GM10847 (cell line): Measurements from ENCODE around the gene GNA14.

Source experiments
- POLR2A ChIP-seq: IDR thresholded peaks from 2 replicates; pipeline ENCODE4 v1.6.1; 2011; ENCODE audit not compliant: insufficient read length; ENCODE audit errors: extremely low read depth

Gene GNA14

DNA sequence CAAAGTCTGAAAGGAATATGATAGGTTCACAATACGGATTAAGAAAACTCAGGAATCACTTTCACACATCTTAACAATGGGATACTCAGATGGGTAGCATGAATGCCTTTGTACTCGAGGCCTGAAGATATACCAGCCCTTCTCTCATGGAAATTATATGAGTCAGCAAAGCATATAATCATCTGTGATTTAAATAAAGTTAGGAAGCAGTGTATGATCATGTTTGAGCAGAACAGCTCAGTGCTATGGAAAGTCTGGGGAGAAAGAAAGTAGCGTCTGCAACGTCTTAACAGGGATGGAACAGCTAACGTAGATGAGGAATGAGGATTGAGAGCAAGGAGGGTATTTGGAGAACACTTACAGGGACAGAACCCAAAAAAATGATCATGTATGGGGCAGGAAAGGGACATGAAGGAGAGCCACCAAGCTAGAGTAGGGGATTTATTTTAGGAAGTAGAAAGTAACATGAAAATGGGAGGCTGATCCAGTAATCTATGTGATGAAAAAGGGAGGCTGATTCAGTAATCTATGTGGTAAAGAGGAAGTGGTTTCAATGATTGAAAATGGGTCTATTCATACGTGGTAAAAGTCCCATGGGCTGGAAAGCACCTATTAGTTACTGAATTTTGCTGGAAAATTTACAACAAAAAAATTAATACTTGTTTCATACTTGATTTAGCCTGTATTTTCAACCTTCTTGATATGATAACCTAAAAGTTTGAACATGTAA, 85.9 kb downstream of the GNA14 start:
- no peak for TF ChIP-seq POLR2A

DNA sequence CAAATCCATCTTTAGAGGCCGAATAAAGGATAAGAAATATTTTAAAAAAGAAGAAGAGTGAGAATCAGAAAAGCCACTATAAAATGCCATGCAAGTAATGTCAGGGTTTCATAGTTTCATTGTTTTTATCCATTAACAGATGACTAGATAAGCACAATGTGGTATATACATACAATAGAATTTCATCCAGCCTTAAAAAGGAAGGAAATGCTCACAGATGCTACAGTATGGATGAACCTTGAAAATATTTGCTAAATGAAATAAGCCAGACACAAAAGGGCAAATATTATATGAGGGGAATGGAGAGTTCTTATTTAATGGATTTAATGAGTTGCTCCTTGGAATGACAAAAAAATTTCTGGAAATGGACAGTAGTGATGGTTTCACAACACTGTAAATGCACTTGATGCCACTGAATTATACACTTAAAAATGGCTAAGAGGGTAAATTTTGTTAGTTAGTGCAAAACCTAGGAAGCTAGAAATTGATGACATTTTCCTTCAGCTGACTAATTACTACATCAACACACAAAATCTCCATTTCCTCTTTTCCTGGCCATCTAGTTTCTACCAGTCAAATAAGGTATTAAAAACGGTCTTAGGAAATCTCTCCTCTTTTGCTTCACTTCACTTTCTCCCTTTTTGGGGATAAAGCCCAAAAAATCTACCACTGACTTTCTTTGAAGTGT, 86.6 kb downstream of the GNA14 start:
- TF ChIP-seq POLR2A = no peak

DNA sequence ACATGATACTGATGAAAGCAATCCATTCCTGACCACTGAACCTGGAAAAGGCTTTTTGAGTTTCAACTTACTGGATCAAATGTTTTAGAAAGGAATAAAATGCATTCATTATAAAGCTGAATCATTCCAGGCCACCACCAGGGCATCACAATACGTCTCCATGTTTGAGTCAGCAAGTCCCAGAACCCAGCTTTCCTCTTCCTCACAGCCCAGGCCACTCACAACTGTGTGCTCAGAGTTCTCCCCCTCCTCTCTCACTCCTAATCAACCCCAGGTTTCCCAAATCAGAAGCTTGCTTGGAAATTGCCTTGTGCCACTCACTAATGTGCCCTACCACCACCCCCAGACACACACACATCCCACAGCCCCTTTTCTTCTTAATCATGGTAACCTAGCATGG, 91.7 kb downstream of the GNA14 start:
- TF ChIP-seq POLR2A = no peak

DNA sequence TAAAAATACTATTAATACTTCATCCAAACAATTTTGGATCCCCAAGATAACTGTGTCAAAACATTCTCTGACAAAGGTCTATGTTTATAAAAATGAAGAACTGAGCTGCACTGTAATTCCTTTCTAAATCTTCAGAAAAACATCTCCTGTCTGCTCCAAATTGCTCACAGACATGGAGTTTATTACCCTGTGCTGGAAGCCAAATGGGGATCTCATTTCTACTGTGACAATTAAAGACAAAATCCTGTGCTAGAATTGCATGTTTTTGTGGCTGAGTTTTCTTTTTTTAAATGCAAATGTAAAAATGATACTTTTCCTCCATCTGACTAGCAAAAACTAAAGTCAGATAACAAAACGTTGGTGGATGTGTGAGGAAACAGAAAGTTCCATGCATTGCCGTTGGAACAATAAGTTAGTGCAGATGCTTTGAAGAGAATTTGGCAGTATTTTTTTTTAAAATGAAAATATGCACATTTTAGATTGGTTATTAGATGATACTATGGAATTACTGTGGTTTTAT, 93.5 kb downstream of the GNA14 start:
- no peak for TF ChIP-seq POLR2A

DNA sequence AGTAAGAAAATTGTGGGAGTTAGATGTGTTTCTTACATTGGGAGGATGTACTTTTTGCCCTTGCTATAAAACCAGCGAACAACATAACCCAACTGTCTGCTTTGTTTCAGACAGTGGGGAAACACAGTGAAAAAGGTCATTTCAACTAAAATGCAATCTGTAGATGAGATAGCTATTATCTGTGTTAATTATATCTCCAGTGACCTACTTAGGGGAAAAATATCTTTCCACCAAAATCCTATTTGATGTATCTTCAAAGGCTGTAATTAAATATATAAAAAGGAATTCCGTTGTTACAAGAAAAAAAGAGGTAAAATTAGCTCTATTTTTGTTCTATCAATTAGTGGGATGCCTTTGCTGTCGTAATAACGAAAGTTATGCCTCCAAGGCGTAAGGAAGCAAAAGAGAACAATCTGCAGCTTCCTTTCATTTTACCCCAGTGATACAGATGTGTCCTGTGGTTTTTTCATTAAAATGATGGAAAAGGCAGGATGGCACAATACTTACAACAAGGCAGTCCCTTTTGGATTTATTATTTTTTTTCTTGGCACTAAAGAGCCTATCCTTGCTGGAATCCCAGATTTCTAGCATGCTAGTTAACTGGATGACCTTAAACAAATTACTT, 100.9 kb downstream of the GNA14 start:
- TF ChIP-seq POLR2A = no peak

DNA sequence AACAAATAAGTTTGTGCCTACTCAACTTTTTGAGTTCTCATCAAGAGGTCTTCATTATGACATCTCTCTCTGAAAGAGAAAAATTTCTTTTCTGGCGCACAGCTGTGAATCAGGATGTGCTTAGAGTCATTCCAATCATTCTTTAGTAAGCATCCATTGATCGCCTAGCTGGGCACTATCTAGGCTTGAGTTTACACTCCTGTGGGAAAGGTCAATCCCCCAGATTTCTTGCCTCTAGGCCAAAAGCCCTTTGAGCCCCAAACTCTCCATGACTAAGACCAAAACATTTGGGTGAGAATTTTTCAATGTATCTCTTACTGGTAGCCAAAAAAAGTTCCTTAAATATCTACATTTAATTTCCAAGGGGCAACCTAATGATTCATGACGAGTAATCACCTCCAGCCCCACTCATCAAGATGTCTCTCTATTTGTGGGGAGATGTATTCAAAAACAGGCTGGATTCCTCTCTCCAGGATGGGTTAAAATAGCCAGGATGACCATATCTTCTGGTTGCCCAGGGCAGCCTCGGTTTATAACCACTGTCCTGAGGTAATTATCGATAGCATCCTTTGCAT, 101.7 kb downstream of the GNA14 start:
- TF ChIP-seq POLR2A = no peak

DNA sequence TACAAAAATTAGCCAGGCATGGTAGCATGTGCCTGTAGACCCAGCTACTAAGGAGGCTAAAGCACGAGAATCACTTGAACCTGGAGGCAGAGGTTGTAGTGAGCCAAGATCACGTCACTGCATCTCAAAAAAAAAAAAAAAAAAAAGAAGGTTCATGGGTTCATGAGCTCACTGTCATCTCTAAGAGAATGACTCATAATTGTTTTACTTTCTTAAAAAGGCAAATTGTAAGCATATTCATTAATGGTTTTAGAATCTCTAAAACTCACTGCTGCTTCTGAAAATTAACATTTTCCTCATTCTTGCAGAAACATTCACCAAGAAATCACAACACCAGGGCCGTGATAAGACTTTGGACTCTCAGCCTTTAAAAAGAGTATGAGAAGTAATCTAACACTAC, 103.6 kb downstream of the GNA14 start:
- no peak for TF ChIP-seq POLR2A

DNA sequence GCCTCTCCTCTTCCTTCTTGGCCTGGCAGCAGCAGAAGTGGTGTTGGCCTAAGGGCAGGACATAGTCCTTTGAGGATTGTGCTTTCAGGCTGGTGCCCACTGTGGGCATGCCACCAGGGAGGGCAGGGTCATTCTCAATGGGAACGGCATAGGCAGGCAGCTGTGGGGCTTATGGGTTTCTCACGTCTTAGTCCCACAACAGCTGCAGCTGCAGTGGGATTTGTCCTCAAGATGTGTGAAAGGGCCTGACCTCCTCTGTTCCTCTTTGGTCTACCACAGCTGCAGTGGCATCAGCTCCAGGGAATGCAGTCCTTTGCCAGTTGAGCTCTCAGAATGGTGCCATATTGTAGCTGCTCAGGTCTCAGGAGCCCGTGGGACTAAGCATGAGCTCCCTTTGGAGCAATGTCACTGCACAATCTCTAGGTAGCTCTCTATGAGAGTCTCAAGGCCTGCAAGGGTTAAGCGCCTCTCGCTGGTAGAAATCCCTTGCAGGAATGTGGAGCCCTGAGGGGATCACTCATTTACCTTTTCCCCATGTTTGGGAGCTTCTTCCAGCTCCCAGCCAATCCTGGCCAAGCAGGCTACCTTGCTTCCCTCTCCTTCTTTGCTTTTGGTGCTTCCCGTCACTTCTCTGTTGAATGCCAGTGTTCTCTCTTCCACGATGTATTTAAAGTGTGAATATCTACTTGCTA, 104.8 kb downstream of the GNA14 start:
- TF ChIP-seq POLR2A = no peak

DNA sequence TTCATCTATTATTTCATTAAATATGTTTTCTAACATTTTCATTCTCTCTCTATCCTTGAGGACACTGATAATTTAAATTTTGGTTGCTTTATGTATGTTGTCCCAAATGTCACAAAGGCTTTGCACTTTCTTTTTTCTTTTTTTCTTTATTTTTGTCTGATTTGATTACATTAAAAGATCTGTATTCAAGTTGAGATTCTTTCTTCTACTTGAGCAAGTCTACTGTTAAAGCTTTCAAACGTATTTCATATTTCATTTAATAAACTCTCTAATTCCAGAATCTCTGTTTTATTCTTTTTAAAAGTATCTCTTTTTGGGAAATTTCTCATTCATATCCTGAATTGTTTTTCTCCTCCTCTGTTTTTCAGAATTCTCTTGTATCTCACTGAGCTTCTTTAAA, 106.5 kb downstream of the GNA14 start:
- TF ChIP-seq POLR2A = no peak

DNA sequence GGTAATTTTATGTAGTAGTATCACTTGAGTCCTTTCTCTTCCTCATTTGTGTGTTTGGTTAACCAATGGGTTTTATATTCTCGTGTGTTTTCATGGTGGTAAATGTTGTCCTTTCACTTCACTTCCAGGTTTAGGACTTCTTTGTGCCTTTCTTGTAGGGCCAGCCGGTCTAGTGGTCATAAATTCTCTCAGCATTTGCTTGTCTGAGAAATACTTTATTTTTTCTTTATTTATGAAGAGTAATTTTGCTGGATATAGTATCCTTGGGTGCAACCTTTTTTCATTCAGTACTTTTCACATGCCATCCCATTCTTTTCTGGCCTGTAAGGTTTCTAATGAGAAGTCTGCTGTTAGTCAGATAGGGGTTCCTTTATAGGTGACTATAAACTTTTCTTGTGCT, 107.1 kb downstream of the GNA14 start:
- no peak for TF ChIP-seq POLR2A

DNA sequence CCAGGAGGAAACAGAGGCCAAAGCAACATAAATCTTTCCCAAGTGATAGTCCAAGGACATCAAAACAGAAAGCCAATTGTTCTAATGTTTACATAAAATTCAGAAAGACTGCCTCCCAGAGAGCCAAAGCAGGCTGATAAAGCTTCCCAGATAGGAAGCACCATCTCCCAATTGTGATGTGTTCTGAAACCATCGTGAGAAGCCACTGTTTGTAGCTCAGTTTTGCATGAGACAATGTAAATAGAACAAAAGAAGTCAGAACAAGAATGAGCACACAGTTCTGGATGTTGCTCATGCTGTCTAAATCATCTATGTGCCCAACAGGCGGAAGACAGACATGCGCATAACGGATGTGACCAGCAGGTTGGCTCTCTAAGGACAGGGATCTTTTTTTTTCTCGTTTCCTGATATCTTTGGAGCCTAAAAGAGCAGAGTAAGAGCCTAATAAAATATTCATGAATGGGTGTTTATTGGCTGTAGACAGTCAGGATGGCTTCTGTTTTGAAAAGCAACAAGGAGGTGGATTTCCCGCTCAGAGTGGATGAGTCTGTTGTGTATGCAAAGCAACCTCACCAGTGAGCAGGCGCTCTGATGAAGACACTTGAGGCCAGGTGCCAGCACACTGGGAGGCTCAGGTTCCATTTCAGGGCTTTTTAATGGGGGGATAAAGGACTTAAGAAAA, 113.6 kb downstream of the GNA14 start:
- TF ChIP-seq POLR2A = no peak

DNA sequence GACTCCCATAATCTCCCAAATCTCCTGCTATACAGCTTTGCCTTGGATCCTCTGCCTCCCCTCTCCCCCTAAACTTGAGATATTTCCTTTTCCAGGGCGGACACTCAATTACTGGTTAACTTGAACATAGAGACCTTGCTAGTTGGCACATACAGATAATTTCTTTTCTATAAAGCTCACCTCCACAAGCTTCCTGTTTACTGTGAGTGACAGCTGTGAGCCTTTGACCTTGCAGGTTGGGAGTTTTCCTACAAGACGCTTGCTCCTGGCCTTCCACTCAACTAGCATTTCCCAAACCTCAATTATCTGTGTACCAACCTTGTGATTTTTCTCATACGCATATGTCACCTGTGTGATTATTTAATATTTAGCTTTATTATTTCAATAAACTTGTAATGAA, 114.5 kb downstream of the GNA14 start:
- TF ChIP-seq POLR2A = no peak

DNA sequence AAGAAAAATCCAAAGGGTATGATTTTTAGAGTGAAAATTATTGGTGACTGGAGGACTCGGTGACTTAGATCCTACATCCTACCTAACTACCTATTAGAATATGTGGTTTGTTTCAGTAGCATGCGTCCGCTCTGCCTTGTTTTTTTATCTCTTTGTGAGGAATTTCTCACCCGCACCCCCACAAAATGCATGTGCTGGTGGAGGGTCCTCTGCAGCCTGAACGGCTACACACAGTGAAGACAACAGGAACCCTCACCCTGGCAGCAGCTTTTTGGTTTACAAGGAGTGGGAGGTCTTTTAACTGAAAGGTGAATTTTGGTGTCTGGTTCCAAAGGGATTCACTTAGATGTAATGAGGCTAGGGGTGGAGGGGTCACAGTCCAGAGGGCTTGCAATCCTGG, 115.5 kb downstream of the GNA14 start:
- no peak for TF ChIP-seq POLR2A

DNA sequence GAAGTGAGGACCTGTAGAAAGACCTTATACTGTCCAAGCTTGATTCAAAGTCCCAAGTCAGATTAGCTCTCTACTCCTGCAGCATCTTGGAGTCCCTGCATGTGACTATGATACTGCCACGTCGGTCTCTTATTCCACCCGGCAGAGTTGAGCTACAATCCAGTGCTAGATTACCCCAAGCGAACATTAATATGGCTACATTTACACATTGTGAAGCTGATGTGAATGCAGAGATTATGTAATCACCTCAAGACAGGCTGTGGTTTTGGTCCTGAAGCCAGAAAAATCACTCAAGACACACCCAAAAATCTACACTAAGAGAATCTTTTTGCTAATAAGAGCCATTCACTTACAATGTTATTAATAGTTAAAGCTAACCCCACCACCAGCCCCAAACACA, 116.7 kb downstream of the GNA14 start:
- no peak for TF ChIP-seq POLR2A

DNA sequence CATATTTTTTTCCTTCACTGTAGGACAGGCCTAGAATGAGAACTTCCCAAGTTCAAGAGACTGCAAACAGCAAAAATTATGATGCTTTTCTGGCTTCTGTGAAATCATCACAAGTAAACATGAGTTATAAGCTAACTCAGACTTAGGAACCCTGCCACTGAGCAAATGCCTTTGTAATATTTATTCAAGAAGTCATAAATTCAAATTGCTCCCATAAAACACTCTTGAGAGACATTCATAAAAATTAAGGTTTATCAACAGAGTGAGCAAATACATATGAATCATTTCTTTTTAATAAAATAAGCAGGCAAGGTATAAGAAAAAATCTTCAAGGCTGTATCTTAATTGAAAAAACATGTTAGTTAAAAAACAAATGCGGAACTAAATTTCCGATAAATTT, 124.2 kb downstream of the GNA14 start:
- TF ChIP-seq POLR2A = no peak
